GM12878 (cell line): ENCODE results near the gene STRN4. TPM values are rescaled to one million over a fixed set of nuclear protein-coding genes. Genes with fewer than 3 reads are reported as not detected.
A peak's percentile ranks its signal among the peaks of the same experiment; 100 is the strongest.

Source experiments
- BCL11A ChIP-seq: IDR thresholded peaks from 2 replicates; pipeline ENCODE4 v1.6.1; 2011; ENCODE audit warnings: low read depth, low read length
- CBFB ChIP-seq: IDR thresholded peaks from 2 replicates; pipeline ENCODE4 v1.6.1; 2016; ENCODE audit warnings: antibody characterized with exemption, low read depth
- CBX5 ChIP-seq: sonication (generic); IDR thresholded peaks from 2 replicates; pipeline ENCODE4 v1.6.1; 2016; ENCODE audit warnings: low read depth, moderate library complexity, mild to moderate bottlenecking, inconsistent platforms
- CHD2 ChIP-seq: IDR thresholded peaks from 2 replicates; pipeline ENCODE4 v1.6.1; 2011; ENCODE audit warnings: low read depth, low read length, improper control_type of control experiment, borderline replicate concordance
- CREM ChIP-seq: IDR thresholded peaks from 2 replicates; pipeline ENCODE4 v1.6.1; 2014; ENCODE audit warnings: antibody characterized with exemption, low read depth
- DPF2 ChIP-seq: fragments of 450-650 bp; IDR thresholded peaks from 2 replicates; pipeline ENCODE4 v1.6.1; 2017; ENCODE audit warnings: mild to moderate bottlenecking
- ESRRA ChIP-seq: IDR thresholded peaks from 2 replicates; pipeline ENCODE4 v1.6.1; 2012; ENCODE audit warnings: mild to moderate bottlenecking, low read length, improper control_type of control experiment
- ETV6 ChIP-seq, 2 experiments: fragments of 450-650 bp in 1 of 2; IDR thresholded peaks in 1 of 2; conservative IDR thresholded peaks in 1 of 2; 2 replicates each; pipeline ENCODE4 v1.6.1; 2014; ENCODE audit warnings: antibody characterized with exemption in 1 of 2, borderline replicate concordance in 1 of 2, low read depth in 1 of 2, mild to moderate bottlenecking in 1 of 2, moderate library complexity in 1 of 2
- IKZF2 ChIP-seq, 2 experiments: fragments of 450-650 bp; IDR thresholded peaks; 2 replicates each; pipeline ENCODE4 v1.6.1; 2017; ENCODE audit warnings: mild to moderate bottlenecking in 2 of 2, moderate library complexity in 2 of 2
- JUND ChIP-seq: IDR thresholded peaks from 2 replicates; pipeline ENCODE4 v1.6.1; 2012; ENCODE audit warnings: low read depth, mild to moderate bottlenecking, low read length, improper control_type of control experiment, moderate library complexity
- NBN ChIP-seq: fragments of 450-650 bp; IDR thresholded peaks from 2 replicates; pipeline ENCODE4 v1.6.1; 2016
- NFYA ChIP-seq: IDR thresholded peaks from 2 replicates; pipeline ENCODE4 v1.6.1; 2011; ENCODE audit warnings: low read depth, mild to moderate bottlenecking, low read length, improper control_type of control experiment, borderline replicate concordance
- NR2C1 ChIP-seq: fragments of 450-650 bp; IDR thresholded peaks from 2 replicates; pipeline ENCODE4 v1.6.1; 2017; ENCODE audit warnings: antibody characterized with exemption, mild to moderate bottlenecking, moderate library complexity
- NR2F1 ChIP-seq: fragments of 450-650 bp; conservative IDR thresholded peaks from 2 replicates; pipeline ENCODE4 v1.6.1; 2017; ENCODE audit warnings: mild to moderate bottlenecking
- POLR2AphosphoS5 ChIP-seq: IDR thresholded peaks from 2 replicates; pipeline ENCODE4 v1.6.1; 2011; ENCODE audit warnings: mild to moderate bottlenecking, low read length, inconsistent platforms
- RAD51 ChIP-seq: fragments of 450-650 bp; IDR thresholded peaks from 2 replicates; pipeline ENCODE4 v1.6.1; 2016; ENCODE audit warnings: moderate library complexity, mild to moderate bottlenecking, inconsistent platforms
- RELA ChIP-seq: fragments of 450-650 bp; IDR thresholded peaks from 2 replicates; pipeline ENCODE4 v1.8.0; 2014; ENCODE audit warnings: borderline replicate concordance; ENCODE audit not compliant: partially characterized antibody
- RUNX3 ChIP-seq: IDR thresholded peaks from 2 replicates; pipeline ENCODE4 v1.6.1; 2012; ENCODE audit warnings: low read length, inconsistent platforms
- SMC3 ChIP-seq: IDR thresholded peaks from 2 replicates; pipeline ENCODE4 v1.6.1; 2011; ENCODE audit warnings: low read length, improper control_type of control experiment, borderline replicate concordance
- SRF ChIP-seq, 2 experiments: IDR thresholded peaks; 2 replicates each; pipeline ENCODE4 v1.6.1; 2011; ENCODE audit warnings: low read depth in 2 of 2, low read length in 2 of 2, mild to moderate bottlenecking in 1 of 2, moderate library complexity in 1 of 2
- SUPT20H ChIP-seq: IDR thresholded peaks from 2 replicates; pipeline ENCODE4 v1.6.1; 2011; ENCODE audit warnings: low read depth, mild to moderate bottlenecking, low read length, moderate library complexity, borderline replicate concordance; ENCODE audit not compliant: control insufficient read depth
- TBL1XR1 ChIP-seq: IDR thresholded peaks from 2 replicates; pipeline ENCODE4 v1.6.1; 2012; ENCODE audit warnings: low read depth, low read length, improper control_type of control experiment
- WRNIP1 ChIP-seq: IDR thresholded peaks from 2 replicates; pipeline ENCODE4 v1.6.1; 2011; ENCODE audit warnings: low read depth, low read length, improper control_type of control experiment, borderline replicate concordance
- YY1 ChIP-seq: IDR thresholded peaks from 2 replicates; pipeline ENCODE4 v1.6.1; 2011; ENCODE audit warnings: low read depth, mild to moderate bottlenecking, low read length
- ZBTB4 ChIP-seq: fragments of 450-650 bp; formaldehyde crosslinking; IDR thresholded peaks from 2 replicates; pipeline ENCODE4 v1.4.0; 2022; ENCODE audit warnings: mild to moderate bottlenecking, moderate library complexity
- polyA plus RNA-seq, 11 experiments: library from polyadenylated mRNA; depleted of rRNA in 4 of 11; unstranded in 6 of 11; stranded (reverse) in 5 of 11; fragments of >200 nt; fragmentation: Nextera tagmentation in 4 of 11; fragmentation: Illumina TruSeq in 1 of 11; extraction: Ambion mirVana in 4 of 11; extraction: Trizol in 1 of 11; gene quantifications; 1 replicate in 1 of 11; 2 replicates in 10 of 11; pipeline versions ENCODE4 v1.2.1 to v1.2.3, GENCODE V29; 2011 to 2016; ENCODE audit warnings: inconsistent platforms in 2 of 11, missing spikeins in 2 of 11, low read depth in 1 of 11
- total RNA-seq, 4 experiments: library from RNA; depleted of rRNA in 3 of 4; stranded (reverse); fragments of >200 nt in 3 of 4; fragmentation: Illumina TruSeq in 1 of 4; extraction: Trizol in 1 of 4; gene quantifications; 2 replicates each; pipeline versions ENCODE4 v1.2.1 to v1.2.3, GENCODE V29; 2013 to 2021
- TF ChIP-seq, protein P1 (sequence below): IDR thresholded peaks from 2 replicates; pipeline ENCODE4 v1.6.1; 2012; ENCODE audit warnings: low read depth, low read length, improper control_type of control experiment
- TF ChIP-seq, protein P2 (sequence below): IDR thresholded peaks from 2 replicates; pipeline ENCODE4 v1.6.1; 2011; ENCODE audit warnings: borderline replicate concordance, low read depth, mild to moderate bottlenecking, moderate library complexity, low read length; ENCODE audit not compliant: insufficient read depth, poor library complexity, severe bottlenecking

STRN4 gene
- total and polyA plus RNA-seq, 10 of the 15 experiments (the other 5 are each of a cell fraction or from before 2014, with no cell fraction given) = 0.42 to 62.8 (median 22.5) TPM

DNA sequence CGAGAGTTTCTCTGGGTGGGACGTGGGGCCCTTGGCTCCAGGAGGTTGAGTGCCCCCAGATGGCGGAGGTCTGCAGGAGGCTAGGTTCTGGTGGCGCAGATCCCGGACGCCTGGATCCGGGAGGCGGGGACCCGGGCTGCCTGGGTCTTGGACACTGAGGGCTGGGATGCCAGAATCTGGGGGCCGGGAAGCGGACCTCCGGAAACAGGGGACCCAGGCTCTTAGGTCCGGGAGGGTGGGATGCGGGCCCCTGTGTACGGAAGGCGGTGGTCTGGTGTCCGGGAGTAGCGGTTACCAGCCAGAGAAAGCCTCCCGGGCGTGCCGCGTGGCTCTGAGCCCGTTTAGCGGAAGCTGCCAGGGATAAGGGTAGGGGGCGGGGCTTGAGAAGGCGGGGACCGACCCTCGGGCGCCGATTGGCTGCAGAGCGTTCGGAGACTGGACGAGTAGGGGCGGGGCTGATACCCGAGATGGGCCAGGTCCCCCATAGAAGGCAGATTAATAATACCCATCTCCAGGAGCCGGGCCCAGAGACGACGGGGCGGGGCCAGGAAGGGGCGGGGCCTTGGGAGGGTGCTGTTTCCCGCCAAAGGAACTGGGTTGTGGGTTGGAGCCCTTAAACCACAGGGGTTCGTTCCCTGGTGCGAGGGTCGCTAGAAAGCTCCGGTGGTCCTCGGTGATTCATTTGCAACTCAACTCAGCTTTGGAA, 42.2 kb upstream of the STRN4 start, which contains the start of gene SLC1A5 (continued):
- TF ChIP-seq IKZF2 (IDR thresholded peaks at IDR 0.05) = peak in 1 of 2 experiments; percentile 53; a peak in 2 of 4 replicates
- TF ChIP-seq RELA = no peak
- peak; percentile 100 for TF ChIP-seq POLR2AphosphoS5
- TF ChIP-seq NR2F1 = no peak
- peak; percentile 29; the same call in 1 of the 2 replicates for TF ChIP-seq DPF2
- TF ChIP-seq JUND = no peak
- TF ChIP-seq RUNX3 = peak; percentile 64
- TF ChIP-seq YY1 = peak; percentile 65
- no peak for TF ChIP-seq RAD51
- 0 out of 2 replicates have a peak, but pooled peaks have one; percentile 62 for TF ChIP-seq WRNIP1
- TF ChIP-seq CHD2 = peak; percentile 45; the same call in 1 of the 2 replicates
- TF ChIP-seq ETV6 (conservative IDR thresholded peaks at IDR 0.05 in 1 of 2, IDR thresholded peaks at IDR 0.05 in 1 of 2; ENCODE audit: borderline replicate concordance in 1 of 2, low read depth in 1 of 2) = peak in 1 of 2 experiments; percentile 61; a peak in 1 of 4 replicates
- TF ChIP-seq, protein P1, sequence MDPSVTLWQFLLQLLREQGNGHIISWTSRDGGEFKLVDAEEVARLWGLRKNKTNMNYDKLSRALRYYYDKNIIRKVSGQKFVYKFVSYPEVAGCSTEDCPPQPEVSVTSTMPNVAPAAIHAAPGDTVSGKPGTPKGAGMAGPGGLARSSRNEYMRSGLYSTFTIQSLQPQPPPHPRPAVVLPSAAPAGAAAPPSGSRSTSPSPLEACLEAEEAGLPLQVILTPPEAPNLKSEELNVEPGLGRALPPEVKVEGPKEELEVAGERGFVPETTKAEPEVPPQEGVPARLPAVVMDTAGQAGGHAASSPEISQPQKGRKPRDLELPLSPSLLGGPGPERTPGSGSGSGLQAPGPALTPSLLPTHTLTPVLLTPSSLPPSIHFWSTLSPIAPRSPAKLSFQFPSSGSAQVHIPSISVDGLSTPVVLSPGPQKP = 0 out of 2 replicates have a peak, but pooled peaks have one; percentile 58
- TF ChIP-seq SMC3 = no peak
- TF ChIP-seq ESRRA = no peak
- no peak for TF ChIP-seq TBL1XR1
- no peak for TF ChIP-seq CBX5
- no peak for TF ChIP-seq NFYA
- no peak for TF ChIP-seq ZBTB4 (CRISPR knock-in tag)
- TF ChIP-seq, protein P2, sequence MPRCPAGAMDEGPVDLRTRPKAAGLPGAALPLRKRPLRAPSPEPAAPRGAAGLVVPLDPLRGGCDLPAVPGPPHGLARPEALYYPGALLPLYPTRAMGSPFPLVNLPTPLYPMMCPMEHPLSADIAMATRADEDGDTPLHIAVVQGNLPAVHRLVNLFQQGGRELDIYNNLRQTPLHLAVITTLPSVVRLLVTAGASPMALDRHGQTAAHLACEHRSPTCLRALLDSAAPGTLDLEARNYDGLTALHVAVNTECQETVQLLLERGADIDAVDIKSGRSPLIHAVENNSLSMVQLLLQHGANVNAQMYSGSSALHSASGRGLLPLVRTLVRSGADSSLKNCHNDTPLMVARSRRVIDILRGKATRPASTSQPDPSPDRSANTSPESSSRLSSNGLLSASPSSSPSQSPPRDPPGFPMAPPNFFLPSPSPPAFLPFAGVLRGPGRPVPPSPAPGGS = no peak
- TF ChIP-seq CREM = peak; percentile 49; the same call in 1 of the 2 replicates
- TF ChIP-seq NBN = 0 out of 2 replicates have a peak, but pooled peaks have one; percentile 33
- peak; percentile 98 for TF ChIP-seq CBFB
- no peak for TF ChIP-seq SUPT20H
- TF ChIP-seq NR2C1 = no peak
- TF ChIP-seq BCL11A = no peak
- TF ChIP-seq SRF (IDR thresholded peaks at IDR 0.05; ENCODE audit: low read depth in 2 of 2, low read length in 2 of 2) = no peak
